ENCODE data around the gene FNDC3B.

GRCh38 chr3:172024679-172025078 lies 14.7 kb upstream of the FNDC3B start:
- TF ChIP-seq SPI1 (IDR thresholded peaks at IDR 0.05; ENCODE audit: borderline replicate concordance, low read depth, low read length) (no peak), JUN (IDR thresholded peaks at IDR 0.05; ENCODE audit: borderline replicate concordance, low read depth, low read length) (no peak), JUN (CRISPR knock-in tag; IDR thresholded peaks at IDR 0.05; ENCODE audit: borderline replicate concordance) (no peak), ZNF124 (CRISPR knock-in tag; IDR thresholded peaks at IDR 0.05) (no peak)
- TF ChIP-seq, protein P1, sequence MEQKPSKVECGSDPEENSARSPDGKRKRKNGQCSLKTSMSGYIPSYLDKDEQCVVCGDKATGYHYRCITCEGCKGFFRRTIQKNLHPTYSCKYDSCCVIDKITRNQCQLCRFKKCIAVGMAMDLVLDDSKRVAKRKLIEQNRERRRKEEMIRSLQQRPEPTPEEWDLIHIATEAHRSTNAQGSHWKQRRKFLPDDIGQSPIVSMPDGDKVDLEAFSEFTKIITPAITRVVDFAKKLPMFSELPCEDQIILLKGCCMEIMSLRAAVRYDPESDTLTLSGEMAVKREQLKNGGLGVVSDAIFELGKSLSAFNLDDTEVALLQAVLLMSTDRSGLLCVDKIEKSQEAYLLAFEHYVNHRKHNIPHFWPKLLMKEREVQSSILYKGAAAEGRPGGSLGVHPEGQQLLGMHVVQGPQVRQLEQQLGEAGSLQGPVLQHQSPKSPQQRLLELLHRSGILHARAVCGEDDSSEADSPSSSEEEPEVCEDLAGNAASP (IDR thresholded peaks at IDR 0.05), result no peak
